OCI-LY7 (cell line): Measurements from ENCODE around the gene RPRML. TPM values are rescaled to one million over a fixed set of nuclear protein-coding genes. Genes with fewer than 3 reads are reported as not detected.
"Not testable (repeated sequence)": the region's sequence is repeated elsewhere in the genome, so short reads cannot be mapped to it uniquely, and the experiment has no call there.

Source experiments
- BruUV-seq: library from RNA; stranded (reverse); fragments of 400-500 nt; replicated peaks from 2 replicates; lab custom pipeline; 2021; lab: Mats Ljungman, UMichigan
- CTCF ChIA-PET: fragments of 300-600 bp; sonication (Branson Sonifier 250); formaldehyde crosslinking; loops from one replicate; lab custom pipeline; 2022; ENCODE audit warnings: antibody characterized with exemption; ENCODE audit not compliant: unreplicated experiment; lab: Charles Lee
- POLR2A ChIA-PET: fragments of 300-600 bp; sonication (Branson Sonifier 250); formaldehyde crosslinking; loops from one replicate; lab custom pipeline; 2022; ENCODE audit warnings: antibody characterized with exemption; lab: Charles Lee
- DNase-seq: peaks from one replicate; pipeline ENCODE4 v3.0.0-alpha.2; 2015; ENCODE audit warnings: low spot score
- H2AFZ ChIP-seq: fragments of 200-600 bp; sonication (generic), shearing (Covaris generic); 2 replicates; pipeline ENCODE4 v1.6.1; 2014; ENCODE audit warnings: mild to moderate bottlenecking, antibody characterized with exemption, low read length, moderate library complexity
- H3K27ac ChIP-seq: fragments of 200-600 bp; sonication (generic); 2 replicates; pipeline ENCODE4 v1.5.1; 2014; ENCODE audit warnings: mixed run types, low read depth, mild to moderate bottlenecking, moderate library complexity, low read length, inconsistent platforms; ENCODE audit not compliant: poor library complexity, severe bottlenecking
- H3K36me3 ChIP-seq: fragments of 200-600 bp; sonication (generic); 2 replicates; pipeline ENCODE4 v1.6.1; 2014; ENCODE audit warnings: mild to moderate bottlenecking, antibody characterized with exemption, low read length, moderate library complexity, mixed read lengths; ENCODE audit not compliant: insufficient read depth
- H3K4me1 ChIP-seq: fragments of 200-600 bp; sonication (generic); 2 replicates; pipeline ENCODE4 v1.5.1; 2014; ENCODE audit warnings: mild to moderate bottlenecking, low read length; ENCODE audit not compliant: insufficient read depth, poor library complexity, severe bottlenecking
- H3K4me2 ChIP-seq: fragments of 200-600 bp; sonication (generic); 2 replicates; pipeline ENCODE4 v1.6.1; 2014; ENCODE audit warnings: mild to moderate bottlenecking, low read length
- H3K4me3 ChIP-seq: fragments of 200-600 bp; sonication (generic); 2 replicates; pipeline ENCODE4 v1.5.1; 2014; ENCODE audit warnings: mild to moderate bottlenecking, low read depth, low read length; ENCODE audit not compliant: poor library complexity, severe bottlenecking
- H3K79me2 ChIP-seq: fragments of 200-600 bp; sonication (generic); 2 replicates; pipeline ENCODE4 v1.6.1; 2016; ENCODE audit warnings: low read depth, mild to moderate bottlenecking, low read length, moderate library complexity, mixed read lengths; ENCODE audit not compliant: insufficient read depth
- H3K9me2 ChIP-seq: fragments of 200-600 bp; sonication (generic); 2 replicates; pipeline ENCODE4 v1.6.1; 2016; ENCODE audit warnings: mild to moderate bottlenecking, low read length, mixed read lengths; ENCODE audit not compliant: insufficient read depth
- H3K9me3 ChIP-seq: fragments of 200-600 bp; sonication (generic); 2 replicates; pipeline ENCODE4 v1.6.1; 2014; ENCODE audit warnings: mild to moderate bottlenecking, mixed run types, low read length, mixed read lengths
- H4K20me1 ChIP-seq: fragments of 200-600 bp; sonication (generic); 2 replicates; pipeline ENCODE4 v1.6.1; 2014; ENCODE audit warnings: mild to moderate bottlenecking, antibody characterized with exemption, low read length, moderate library complexity, mixed read lengths; ENCODE audit not compliant: insufficient read depth
- CTCF ChIP-seq: fragments of 200-600 bp; sonication (generic); conservative IDR thresholded peaks from 2 replicates; pipeline ENCODE4 v1.5.1; 2014; ENCODE audit warnings: mild to moderate bottlenecking, antibody characterized with exemption, low read length, moderate library complexity, mixed read lengths
- EZH2phosphoT487 ChIP-seq: fragments of 200-600 bp; sonication (generic); IDR thresholded peaks from 2 replicates; pipeline ENCODE4 v1.6.1; 2018; ENCODE audit warnings: low read depth, borderline replicate concordance, mild to moderate bottlenecking, mixed run types, antibody characterized with exemption, low read length, moderate library complexity, mixed read lengths
- intact Hi-C: fragments of 100-400 bp; cut with micrococcal nuclease; formaldehyde crosslinking; loops from one replicate; pipeline ENCODE4 v1.10.0; 2022; ENCODE audit not compliant: unreplicated experiment
- total RNA-seq, 2 experiments: library from RNA; depleted of rRNA in 1 of 2; stranded (reverse); fragments of >200 nt in 1 of 2; shearing (Covaris generic) in 1 of 2; gene quantifications; 2 replicates each; pipeline ENCODE4 v1.2.3, GENCODE V29; 2014 to 2022

RPRML gene
- total RNA-seq, 2 experiments from 2014 or later, result 1.2 to 8.8 TPM

DNA sequence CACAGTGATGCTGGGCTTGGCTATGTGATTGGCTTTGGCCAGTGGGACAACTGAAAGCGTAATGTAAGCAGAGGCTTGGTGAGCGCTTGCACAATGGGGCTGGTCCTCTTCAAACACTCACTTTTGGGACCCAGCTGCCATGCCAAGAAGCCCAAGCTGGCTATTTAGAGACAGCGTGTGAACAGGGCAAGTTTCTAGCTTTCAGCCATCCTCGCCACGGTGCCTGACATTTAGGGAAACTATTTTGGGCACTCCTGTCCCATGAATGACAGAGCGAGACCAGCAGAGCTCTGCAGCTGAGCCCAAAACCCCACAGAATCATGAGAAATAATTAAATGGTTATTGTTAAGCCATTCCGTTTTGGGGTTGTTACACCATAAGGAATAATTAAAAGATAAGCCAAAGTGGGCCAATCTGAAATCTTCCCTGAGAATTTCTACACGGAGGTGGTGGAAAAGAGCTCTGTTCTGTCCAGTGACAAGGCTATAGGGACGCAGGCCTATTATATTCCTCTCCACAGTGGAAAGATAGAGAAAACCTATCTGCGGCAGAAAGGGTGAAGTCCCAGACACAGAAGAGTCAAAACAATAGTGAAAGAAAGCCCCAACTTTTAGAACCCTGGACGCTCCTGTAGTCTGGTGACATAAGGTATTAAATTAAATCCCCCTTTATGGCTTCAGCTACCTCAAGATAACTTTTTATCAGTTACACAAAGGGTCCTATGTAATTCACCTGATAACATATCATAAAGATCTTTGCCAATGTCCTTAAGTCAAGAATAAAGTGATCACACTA is 10.8 kb upstream of the RPRML start:
- no peak overlapping the region for H2AFZ ChIP-seq
- 0 out of 2 replicates have a peak overlapping the region, but pooled peaks have one; percentile 15 for H3K4me2 ChIP-seq
- ChIA-PET POLR2A (no interaction called here), CTCF (no interaction called here)
- H4K20me1 ChIP-seq, result no peaks in the 10 kb centered on the region
- intact Hi-C loops, result no loop called here
- no peaks in the 10 kb centered on the region for H3K36me3 ChIP-seq
- H3K27ac ChIP-seq, result no peak overlapping the region
- H3K4me3 ChIP-seq, result no peak overlapping the region
- DNase-seq, result no peak
- TF ChIP-seq CTCF, result no peak
- TF ChIP-seq EZH2phosphoT487, result no peak
- no peaks in the 10 kb centered on the region for H3K79me2 ChIP-seq
- H3K9me2 ChIP-seq, result no peaks in the 10 kb centered on the region
- peaks cover 62% of the 10 kb centered on the region for H3K4me1 ChIP-seq
- no peaks in the 10 kb centered on the region for H3K9me3 ChIP-seq
- BruUV-seq, result no TSS peak

- H3K4me3 ChIP-seq, H3K79me2 ChIP-seq, H3K9me2 ChIP-seq, H2AFZ ChIP-seq, intact Hi-C loops, H3K9me3 ChIP-seq, H3K4me2 ChIP-seq, H3K36me3 ChIP-seq, CTCF ChIA-PET, BruUV-seq, DNase-seq, H3K27ac ChIP-seq, H4K20me1 ChIP-seq: not testable (repeated sequence)
- peaks cover 49% of the 10 kb centered on the region for H3K4me1 ChIP-seq
- POLR2A ChIA-PET, result interaction anchor here (1.2 kb wide), 1 partner anchor 13 kb away, joined by 4 read pairs; no protein-coding TSS in a partner anchor
Observed at GRCh38 chr17:46987927-46988326, 8.9 kb upstream of the RPRML start.

DNA sequence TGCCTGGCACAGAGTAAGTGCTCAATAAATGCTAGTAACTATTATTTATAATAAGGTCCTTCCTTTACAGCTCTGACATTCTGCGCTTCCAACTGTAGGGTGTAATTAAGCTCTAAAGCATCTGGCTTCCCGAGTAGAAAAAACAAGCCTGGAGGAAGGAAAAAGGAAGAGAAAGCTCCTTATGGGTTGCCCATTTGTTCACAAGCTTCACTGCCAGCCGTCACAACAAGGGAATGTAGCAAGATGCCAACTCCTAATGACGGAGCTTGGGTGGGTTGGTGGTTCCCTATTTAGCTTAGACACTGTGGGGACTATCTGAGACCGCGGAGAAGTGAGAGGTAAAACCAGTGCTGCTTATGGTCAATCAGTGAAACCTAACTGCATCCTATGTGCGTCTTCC is 7.3 kb upstream of the RPRML start:
- peaks cover 47% of the 10 kb centered on the region for H3K4me1 ChIP-seq
- DNase-seq, result no peak
- no peak overlapping the region for H3K4me2 ChIP-seq
- intact Hi-C loops, result no loop called here
- H3K79me2 ChIP-seq, result no peaks in the 10 kb centered on the region
- ChIA-PET POLR2A (no interaction called here), CTCF (no interaction called here)
- TF ChIP-seq CTCF (no peak), EZH2phosphoT487 (no peak)
- BruUV-seq, result no TSS peak
- no peak overlapping the region for H2AFZ ChIP-seq
- no peak overlapping the region for H3K27ac ChIP-seq
- no peaks in the 10 kb centered on the region for H3K9me2 ChIP-seq
- no peak overlapping the region for H3K4me3 ChIP-seq
- H4K20me1 ChIP-seq, result no peaks in the 10 kb centered on the region
- H3K9me3 ChIP-seq, result no peaks in the 10 kb centered on the region
- H3K36me3 ChIP-seq, result no peaks in the 10 kb centered on the region
